ENCODE measurements around the gene IMPACT.

IMPACT gene

DNA sequence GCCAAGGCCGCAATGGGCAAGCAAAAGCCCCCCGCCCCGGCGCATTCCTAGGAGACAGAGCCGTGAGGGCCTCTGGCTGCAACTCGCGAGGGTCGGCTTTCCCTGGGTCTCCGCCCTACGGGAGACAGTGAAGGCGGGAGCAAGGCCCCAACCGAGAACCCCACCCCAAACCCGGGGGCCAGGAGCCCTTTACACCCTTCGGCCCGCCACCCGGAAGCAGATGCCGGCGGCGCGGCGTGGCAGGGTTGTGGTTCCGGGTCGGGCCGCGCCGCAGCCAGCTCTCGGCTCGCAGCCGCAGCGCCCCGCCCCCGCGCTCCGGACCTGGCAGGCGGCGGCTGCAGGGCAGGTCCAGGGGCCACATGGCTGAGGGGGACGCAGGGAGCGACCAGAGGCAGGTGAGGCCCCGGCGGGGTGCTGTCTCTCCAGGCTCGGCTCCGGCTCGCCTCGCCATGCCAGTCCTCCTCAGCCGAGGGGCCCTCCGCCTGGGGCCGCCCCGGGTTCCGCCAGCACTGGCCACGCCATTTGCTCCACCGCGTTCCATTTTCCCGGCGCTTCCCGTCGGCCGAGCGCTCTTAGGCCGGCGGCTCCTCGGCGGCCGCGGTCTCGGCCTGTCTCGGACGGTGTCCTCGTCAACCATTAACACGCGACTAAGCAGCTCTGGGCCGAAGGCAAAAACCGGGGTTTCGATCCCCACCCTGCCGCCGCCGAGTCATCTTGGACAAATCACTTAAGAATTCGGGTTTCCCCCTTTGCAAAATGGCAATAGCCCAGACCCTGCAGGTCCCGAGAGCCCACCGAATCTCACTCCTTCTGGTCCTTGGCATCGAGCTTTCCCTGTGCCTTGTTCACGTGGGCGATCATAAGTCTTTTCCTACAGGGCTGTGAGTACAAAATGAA is at the start of gene IMPACT:
IMPACT (plus strand) TSS at position 273 of the 897 bp plus-strand sequence; CDS start at position 360, 87 bp downstream.
- peak; percentile 41 for DNase-seq

DNA sequence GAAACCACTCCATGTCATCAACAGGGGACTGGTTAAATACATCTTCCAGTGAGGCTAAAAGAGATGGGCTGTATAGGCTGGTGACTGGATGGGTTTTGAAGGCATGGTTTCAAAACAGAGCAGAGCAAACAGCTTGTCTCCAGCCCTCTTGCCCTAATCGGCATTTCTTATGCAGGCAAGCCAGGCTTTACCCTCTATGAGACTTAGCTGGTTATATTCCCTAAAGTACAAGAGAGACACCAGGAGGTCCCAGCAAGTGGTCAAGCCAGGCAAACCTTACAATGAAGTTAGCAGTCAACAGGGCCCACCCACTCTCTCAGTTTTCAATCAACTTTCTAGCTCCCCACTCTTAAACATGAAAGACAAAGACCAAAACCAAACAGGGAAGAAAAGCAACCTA is 47.9 kb upstream of the IMPACT start:
- DNase-seq, result no peak

DNA sequence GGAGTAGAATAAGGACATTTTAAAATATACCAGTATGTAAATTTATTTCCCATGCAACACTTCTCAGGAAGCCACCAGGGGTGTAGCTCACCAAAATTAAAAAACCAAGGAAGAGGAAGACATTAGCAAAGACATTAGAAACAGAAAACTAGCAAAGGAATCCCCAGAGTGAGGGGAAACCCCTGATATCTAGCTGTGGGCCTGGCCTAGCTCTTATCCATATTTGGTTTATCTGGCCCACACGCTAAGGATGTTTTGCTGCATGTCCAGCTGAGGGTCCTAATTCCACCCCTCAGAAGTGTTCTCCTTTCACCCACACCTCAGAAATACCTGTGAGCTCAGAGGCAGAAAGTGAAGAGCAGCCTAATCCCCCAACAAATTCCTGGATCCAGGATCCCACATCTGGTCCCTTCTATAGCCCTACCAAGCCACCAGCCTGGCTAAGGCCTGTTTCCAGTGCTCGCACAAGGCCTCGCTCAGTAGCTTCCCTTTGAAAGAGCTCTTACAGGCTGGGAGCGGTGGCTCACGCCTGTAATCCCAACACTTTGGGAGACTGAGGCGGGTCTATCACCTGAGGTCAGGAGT is 46.2 kb upstream of the IMPACT start:
- DNase-seq, result no peak

- no peak for DNase-seq
Measured at GRCh38 chr18:24381126-24381525, 45.3 kb upstream of the IMPACT start.

- no peak for DNase-seq
Measured at GRCh38 chr18:24386681-24387080, 39.8 kb upstream of the IMPACT start.

- no peak for DNase-seq
Measured at GRCh38 chr18:24388957-24389356, 37.5 kb upstream of the IMPACT start.

DNA sequence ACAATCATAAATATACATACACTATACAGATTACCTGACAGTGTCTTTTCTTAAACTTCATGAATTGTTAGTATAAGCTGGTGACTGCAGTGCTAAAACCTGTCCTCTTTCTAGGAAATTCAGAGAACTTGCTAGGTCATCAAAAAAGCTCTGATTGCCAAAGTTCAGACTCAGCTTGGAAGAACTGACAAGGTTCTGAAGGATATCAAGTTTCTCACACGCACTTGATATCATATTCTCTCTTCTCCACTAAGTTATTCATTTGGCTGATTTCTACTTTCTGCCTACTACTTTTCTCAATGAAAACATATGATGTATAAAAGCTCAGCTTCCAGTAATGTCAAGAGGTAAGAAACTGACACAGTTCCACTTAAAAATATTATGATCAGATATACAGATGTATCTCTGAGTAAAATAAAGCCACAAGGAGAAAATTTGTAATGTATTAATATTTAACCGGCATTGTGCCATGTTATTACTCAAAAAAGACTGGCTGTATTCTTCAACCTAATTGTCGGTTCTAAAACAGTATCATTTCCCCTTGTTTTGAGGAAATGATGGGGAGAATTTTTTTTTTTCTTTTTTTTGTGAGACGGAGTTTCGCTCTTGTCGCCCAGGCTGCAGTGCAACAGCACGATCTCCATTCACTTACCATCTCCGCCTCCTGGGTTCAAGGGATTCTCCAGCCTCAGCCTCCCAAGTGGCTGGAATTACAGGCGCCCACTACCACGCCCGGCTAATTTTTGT is 31.2 kb upstream of the IMPACT start:
- no peak for DNase-seq

DNA sequence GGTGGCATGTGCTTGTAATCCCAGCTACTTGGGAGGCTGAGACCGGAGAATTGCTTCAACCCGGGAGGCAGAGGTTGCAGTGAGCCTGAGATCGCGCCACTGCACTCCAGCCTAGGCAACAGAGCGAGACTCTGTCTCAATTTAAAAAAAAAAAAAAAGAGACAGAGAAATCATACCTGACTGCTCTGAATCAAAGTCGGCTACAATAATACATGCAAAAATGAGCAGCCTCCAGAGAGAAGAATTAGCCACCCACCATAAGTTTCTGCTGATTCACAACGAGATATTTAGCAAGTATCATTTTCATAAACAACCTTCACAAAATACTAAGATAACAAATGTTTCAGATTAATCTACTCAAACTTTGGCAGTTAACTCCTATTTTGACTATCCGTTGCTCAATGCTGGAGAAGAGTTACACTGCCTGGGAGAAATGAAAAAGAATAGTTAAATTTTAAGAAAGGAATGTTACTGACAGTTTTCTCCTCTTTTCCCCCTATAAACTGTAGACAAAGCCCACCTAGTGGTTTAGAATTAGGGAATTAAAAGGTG is 30.3 kb upstream of the IMPACT start:
- DNase-seq, result no peak

- no peak for DNase-seq
Measured at GRCh38 chr18:24397131-24397693, 29.3 kb upstream of the IMPACT start.

GRCh38 chr18:24397694-24398368 is 28.6 kb upstream of the IMPACT start, which contains the start of gene OSBPL1A:
TSS of gene OSBPL1A (minus strand) at chr18:24397824. CDS start at chr18:24377533, 20,291 bp downstream.
- DNase-seq, result peak; percentile 46

DNA sequence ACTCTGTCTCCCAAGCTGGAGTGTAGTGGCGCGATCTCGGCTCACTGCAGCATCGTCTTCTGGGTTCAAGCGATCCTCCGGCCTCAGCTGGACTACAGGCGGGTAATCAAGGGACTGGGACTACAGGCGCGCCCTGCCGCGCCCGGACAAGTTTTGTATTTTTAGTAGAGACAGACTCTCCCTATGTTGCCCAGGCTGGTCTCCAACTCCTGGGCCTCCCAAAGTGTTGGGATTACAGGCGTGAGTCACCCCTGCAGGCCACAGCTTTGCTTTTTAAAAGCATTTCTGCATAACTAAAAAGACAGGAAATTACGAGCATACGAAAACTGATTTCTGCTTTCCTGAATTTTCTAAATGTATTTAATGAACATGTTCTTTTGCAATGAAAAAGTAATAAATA is 27.9 kb upstream of the IMPACT start:
- no peak for DNase-seq

GRCh38 chr18:24400587-24400986 is 25.9 kb upstream of the IMPACT start:
- DNase-seq, result no peak

- no peak for DNase-seq
Measured at GRCh38 chr18:24402209-24402785, 24.2 kb upstream of the IMPACT start.

- DNase-seq, result no peak
Measured at GRCh38 chr18:24403076-24403475, 23.4 kb upstream of the IMPACT start.

DNA sequence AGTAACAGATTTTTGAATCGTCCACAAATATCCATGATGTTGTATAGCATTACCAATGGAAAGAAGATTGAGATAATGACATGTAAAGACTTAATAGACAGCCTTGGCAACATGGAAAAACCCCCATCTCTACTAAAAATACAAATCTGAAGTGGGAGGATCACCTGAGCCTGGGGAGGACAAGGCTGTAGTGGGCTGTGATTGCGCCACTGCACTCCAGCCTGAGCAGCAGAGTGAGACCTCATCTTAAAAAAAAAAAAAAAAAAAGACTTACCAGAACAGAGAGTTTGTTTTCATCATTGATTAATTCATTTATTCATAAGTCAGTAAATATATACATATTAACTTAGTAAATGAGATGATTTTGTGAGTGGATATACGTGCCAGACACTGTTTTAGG is 21.9 kb upstream of the IMPACT start:
- no peak for DNase-seq

DNA sequence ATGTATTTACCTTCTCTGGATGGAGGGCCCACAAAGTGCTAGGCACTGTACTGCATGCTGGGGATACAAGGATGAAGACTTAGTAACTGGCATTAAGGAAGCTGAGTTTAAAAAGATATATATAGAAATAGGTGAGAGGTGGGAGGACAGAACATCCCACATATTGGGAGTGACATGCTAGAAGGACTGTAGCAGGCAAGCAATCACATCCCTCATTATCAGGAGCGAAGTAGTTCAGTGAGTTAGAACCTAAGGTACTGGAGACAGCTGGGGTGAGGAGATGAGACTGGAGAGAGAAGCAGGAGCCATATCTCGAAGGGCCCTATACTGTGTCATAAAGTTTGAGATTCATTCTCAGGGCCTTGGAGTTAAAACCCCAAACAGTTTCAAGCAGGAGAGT is 18.0 kb upstream of the IMPACT start:
- DNase-seq, result no peak

- no peak for DNase-seq
Measured at GRCh38 chr18:24413148-24413547, 13.3 kb upstream of the IMPACT start.

GRCh38 chr18:24414349-24415003 is 12.0 kb upstream of the IMPACT start:
- no peak for DNase-seq

- DNase-seq, result no peak
Measured at GRCh38 chr18:24417480-24417879, 9.0 kb upstream of the IMPACT start.

GRCh38 chr18:24420551-24420950 is 5.9 kb upstream of the IMPACT start:
- no peak for DNase-seq

- DNase-seq, result no peak
Measured at GRCh38 chr18:24421831-24422230, 4.6 kb upstream of the IMPACT start.

GRCh38 chr18:24426073-24426397 is 435 bp upstream of the IMPACT start:
- DNase-seq, result no peak

All from GOT3 (cell line).